AG04449 (cell line): ENCODE measurements around the gene RTKN2.

Experiments used
- CTCF ChIA-PET: fragments of 350-600 bp; formaldehyde crosslinking; extraction: SDS; loops from one replicate; lab custom pipeline; 2021; ENCODE audit warnings: antibody characterized with exemption; lab: Yijun Ruan, JAX
- POLR2A ChIA-PET: fragments of 400-600, 350-600 bp; formaldehyde crosslinking; extraction: SDS; loops from one replicate; lab custom pipeline; 2020; ENCODE audit warnings: antibody characterized with exemption, inconsistent platforms; lab: Yijun Ruan, JAX
- DNase-seq: peaks from one replicate; pipeline ENCODE4 v3.0.0-alpha.2; 2010; ENCODE audit warnings: low read depth, low spot score
- H3K4me3 ChIP-seq: 2 replicates; pipeline ENCODE4 v1.5.1; 2011; ENCODE audit warnings: low read depth, mild to moderate bottlenecking, control low read depth, low read length
- TF ChIP-seq, protein P1 (sequence below): IDR thresholded peaks from one replicate; pipeline ENCODE4 v1.5.1; 2011; ENCODE audit warnings: mild to moderate bottlenecking, moderate library complexity, low read length, control low read depth, inconsistent platforms; ENCODE audit not compliant: insufficient read depth; ENCODE audit errors: missing control alignments

The RTKN2 gene

DNA sequence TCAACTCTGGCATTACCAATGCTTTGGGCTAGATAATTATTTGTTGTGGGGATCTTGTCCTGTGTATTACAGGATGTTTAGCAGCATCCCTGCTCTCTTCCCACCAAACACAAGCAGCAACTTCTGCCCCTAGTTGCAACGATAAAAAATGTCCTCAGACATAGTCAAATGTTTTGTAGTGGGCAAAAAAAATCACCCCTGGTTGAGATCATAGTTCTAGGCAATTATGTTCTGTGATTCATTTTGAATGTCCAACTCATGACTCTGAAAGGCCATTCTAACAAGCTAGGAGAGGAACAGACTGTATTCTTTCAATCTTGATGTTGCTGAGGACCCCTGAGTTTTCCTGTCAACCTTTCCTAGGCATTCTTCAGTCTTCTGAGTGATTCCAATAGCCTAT lies 79.5 kb downstream of the RTKN2 start:
- TF ChIP-seq, protein P1, sequence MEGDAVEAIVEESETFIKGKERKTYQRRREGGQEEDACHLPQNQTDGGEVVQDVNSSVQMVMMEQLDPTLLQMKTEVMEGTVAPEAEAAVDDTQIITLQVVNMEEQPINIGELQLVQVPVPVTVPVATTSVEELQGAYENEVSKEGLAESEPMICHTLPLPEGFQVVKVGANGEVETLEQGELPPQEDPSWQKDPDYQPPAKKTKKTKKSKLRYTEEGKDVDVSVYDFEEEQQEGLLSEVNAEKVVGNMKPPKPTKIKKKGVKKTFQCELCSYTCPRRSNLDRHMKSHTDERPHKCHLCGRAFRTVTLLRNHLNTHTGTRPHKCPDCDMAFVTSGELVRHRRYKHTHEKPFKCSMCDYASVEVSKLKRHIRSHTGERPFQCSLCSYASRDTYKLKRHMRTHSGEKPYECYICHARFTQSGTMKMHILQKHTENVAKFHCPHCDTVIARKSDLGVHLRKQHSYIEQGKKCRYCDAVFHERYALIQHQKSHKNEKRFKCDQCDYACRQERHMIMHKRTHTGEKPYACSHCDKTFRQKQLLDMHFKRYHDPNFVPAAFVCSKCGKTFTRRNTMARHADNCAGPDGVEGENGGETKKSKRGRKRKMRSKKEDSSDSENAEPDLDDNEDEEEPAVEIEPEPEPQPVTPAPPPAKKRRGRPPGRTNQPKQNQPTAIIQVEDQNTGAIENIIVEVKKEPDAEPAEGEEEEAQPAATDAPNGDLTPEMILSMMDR: no peak
- ChIA-PET CTCF (no interaction called here), POLR2A (no interaction called here)
- no peak for DNase-seq
- no peak overlapping the region for H3K4me3 ChIP-seq

DNA sequence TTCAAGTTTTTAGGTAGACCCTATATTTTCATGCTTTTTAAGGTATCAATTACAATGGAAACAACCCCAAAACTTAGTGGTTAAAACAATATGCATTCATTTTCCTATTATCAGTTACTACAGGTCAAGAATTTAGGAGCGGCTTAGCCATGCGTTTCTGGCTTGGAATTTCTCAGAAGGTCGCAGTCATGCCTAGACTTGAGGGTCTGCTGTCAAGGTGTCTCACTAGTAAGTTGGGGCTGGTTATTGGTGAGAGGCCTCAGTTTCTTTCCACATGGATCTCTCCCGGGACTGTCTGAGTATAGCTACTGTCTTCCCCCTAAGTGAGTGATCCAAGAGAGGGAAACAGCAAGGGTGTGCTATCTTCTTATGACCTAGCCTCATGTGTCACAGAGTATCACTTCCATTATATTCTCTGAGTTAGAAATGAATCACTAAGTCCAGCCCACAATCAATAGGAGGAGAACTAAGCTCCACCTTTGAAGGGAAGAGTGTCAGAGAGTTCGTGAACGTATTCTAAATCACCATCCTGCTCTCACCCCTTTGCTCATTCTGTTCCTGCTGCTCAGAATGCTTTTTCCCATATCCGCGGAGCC lies 80.5 kb downstream of the RTKN2 start:
- TF ChIP-seq, protein P1: no peak
- ChIA-PET POLR2A (no interaction called here), CTCF (no interaction called here)
- H3K4me3 ChIP-seq: no peak overlapping the region
- DNase-seq: no peak

DNA sequence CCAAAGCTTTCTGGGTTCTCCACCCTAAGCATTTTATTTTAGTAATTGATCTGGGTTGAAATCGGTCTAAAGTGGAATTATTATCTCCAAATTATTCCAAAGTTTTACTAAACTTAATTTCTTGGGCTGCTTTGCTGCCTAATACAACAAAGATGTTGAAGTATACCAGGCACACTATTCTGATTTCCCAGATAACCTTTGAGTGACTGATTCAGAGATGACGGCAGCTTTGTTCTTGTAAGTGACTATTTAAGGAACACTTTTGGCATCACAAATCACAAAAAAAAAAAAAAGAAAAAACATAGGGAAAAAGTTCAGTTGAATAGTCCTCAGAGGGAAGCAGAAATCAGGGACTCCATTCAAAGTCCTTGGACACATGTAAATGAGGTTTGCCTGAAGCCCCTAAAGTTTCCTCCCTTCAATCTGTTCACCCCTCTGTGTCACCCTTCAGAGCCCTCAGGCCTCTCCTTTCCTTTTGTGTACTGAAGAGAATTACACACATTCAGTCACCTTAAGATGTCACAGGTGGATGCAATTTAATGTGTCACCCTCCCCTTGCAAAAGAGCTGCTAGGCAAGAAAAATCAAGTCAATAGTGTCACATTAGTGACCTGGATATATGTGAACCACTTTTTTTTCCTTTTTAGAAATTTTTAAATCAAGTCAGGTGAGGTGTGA lies 81.5 kb downstream of the RTKN2 start:
- no peak overlapping the region for H3K4me3 ChIP-seq
- ChIA-PET POLR2A (no interaction called here), CTCF (no interaction called here)
- DNase-seq: no peak
- TF ChIP-seq, protein P1: no peak

DNA sequence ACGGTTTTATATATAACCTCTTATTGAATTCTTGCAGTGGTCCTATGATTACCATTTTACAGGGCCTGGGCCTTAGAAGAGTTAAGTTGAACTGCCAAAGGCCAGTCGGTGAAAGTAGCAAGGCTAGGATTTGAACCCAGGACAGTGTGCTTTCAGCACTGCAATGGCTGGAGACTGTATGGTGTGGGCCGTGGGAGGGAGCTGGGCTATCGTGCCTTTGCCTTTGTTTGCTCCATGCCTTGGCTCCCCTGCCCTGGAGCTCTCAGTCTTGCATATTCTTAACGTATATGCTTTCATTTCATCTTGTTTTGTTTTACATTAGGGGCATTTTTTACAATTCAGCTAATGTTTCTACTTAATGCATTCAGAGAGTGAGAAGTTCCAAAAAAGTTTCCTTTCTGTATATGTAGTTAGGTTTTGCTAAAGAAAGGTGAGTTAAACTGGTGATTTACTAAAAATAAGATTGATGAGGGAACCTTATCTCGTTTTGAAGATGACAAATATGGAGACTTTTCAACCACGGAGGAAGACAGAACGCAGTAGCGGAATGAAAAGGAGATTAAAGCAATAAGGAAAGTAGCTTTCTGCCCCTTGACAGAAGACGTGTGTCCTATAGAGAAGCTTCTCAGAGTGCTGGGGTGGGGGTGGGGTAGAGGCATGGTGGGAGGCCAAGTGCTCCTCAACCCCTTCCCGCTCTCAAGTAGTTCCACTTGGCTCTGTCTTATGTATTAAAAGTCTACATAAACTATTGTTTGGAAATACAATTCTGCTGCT lies 82.5 kb downstream of the RTKN2 start:
- POLR2A ChIA-PET: no interaction called here
- DNase-seq: no peak
- CTCF ChIA-PET: interaction anchor here (0.6 kb wide), 1 partner anchor 63 kb away, joined by 3 read pairs; no protein-coding TSS in a partner anchor
- no peak overlapping the region for H3K4me3 ChIP-seq
- TF ChIP-seq, protein P1: no peak

DNA sequence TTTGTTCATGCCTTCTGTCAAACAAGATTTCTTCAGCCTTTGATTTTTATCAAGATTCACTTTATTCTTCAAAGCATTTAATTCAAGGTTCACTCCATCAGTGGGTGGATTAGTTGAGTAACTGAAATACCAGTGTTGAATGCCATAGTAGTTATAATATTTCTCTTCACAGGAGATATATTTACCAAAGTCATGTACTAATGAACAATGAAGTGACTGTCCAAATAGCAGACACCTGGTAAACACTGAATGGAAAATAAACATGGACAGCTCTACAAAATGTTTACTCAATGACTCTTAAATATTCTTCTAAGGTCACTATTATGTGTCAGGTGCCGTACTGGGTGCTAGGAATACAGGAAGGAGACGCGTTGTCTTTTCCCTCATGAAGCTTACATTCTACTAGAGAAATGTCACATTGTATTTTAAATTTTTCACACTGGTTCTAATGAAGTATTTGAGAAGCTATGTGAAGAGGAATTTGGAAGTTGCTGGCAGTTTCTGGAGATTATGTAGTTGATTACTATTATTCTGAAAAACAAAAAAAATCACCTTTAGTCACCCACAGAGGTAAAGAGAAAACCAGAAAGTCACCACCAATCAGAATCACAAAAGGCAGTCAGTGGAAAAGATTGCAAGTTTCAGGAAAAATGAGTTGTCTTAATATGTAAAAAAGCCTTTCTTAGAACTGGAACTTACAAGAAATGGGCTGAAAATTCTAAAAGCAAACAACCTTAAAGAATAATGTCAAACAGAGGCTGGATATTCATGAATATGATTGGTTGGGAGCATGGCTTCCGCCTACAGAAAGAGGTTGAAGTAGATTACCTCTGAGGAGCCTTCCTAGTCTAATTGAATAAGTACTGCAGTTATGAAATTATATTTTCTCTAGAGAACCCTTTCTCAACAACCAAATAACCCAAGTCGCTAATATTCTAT lies 84.5 kb downstream of the RTKN2 start:
- DNase-seq: no peak
- CTCF ChIA-PET: no interaction called here
- TF ChIP-seq, protein P1: no peak
- H3K4me3 ChIP-seq: no peak overlapping the region
- POLR2A ChIA-PET: no interaction called here
